GM12892 (cell line): ENCODE data around the gene RBM8A.

Experiments used
- POLR2A ChIP-seq: IDR thresholded peaks from 2 replicates; pipeline ENCODE4 v1.6.1; 2011; ENCODE audit warnings: low read depth, low read length, control low read depth
- POLR2AphosphoS5 ChIP-seq: IDR thresholded peaks from 2 replicates; pipeline ENCODE4 v1.6.1; 2011; ENCODE audit warnings: low read depth, low read length, control low read depth

GRCh38 chr1:145963265-145964019 lies 36.2 kb upstream of the RBM8A start:
- TF ChIP-seq POLR2AphosphoS5 (no peak), POLR2A (no peak)
